Activated CD4-positive, CD25-positive, alpha-beta regulatory T cell (primary cell): Measurements from ENCODE around the gene LLGL2.

Experiments used
- DNase-seq, 4 experiments: peaks; one replicate each; lab custom pipeline; 2025; lab: John Stamatoyannopoulos, UW

LLGL2 gene

GRCh38 chr17:75550139-75550465 lies 24.6 kb downstream of the LLGL2 start:
- no peak for DNase-seq

- no peak for DNase-seq
Measured at GRCh38 chr17:75551266-75551665, 25.8 kb downstream of the LLGL2 start.

DNA sequence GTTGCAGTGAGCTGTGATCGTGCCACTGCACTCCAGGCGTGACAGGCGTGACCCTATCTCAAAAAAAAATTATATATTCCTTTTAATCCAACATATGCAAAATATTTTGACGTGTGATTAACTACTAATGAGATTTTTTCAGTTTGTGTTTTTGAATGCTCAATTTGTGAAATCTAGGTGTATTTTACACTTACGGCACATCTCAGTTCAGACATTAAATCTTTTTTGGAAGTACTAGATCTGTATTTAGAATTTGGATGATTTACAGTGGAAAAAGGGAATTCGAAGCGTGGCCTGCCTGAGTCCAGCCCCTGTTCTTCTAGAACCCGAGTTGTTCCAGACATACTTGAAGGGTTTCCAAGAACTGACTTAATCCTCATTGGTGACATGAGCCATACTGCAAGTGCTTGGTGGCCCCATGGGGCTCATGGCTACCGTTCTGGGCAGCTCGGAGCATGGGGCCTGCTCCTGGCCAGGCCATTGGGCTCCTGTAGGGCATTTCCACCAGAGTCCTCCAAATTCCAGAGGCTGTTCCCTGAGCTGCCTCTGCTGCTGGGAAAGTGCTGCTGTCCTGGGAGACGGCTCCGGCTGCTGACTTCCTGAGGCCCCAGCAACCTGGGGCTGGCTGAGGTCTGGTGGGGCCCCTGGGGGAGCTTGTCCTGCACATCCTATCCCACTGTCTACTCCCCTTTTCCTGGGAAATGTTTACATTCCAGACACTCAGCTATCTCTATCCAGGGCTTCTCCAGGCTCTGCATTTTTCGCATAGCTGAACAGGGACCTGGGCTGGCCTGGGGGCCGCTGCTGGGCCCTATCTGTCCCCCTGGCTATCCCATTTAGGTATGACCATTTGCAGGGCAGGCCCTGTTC lies 27.2 kb downstream of the LLGL2 start:
- no peak for DNase-seq

GRCh38 chr17:75553295-75554110 lies 28.0 kb downstream of the LLGL2 start:
- no peak for DNase-seq

DNA sequence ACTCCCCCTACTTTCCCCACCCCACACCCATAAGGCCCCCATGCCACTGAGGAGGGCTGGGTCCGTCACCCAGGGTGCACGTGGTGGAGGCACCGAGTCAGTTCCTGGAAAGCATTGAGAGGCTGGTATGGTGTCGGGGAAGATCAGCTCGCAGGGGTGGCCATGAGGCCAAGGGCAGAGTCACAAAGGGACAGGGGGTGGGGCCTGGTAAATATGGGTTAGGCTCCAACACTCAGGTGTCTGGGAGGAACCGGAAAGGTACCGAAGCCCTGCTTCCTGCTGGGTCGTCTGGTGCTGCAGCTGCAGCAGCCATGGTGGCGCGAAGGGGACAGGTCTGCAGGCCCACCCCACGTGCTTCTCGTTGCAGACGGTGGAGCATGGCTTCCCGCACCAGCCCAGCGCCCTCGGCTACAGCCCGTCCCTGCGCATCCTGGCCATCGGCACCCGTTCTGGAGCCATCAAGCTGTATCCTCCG lies 30.2 kb downstream of the LLGL2 start:
- no peak for DNase-seq

GRCh38 chr17:75557075-75557851 lies 31.8 kb downstream of the LLGL2 start:
- DNase-seq: no peak

GRCh38 chr17:75557852-75558665 lies 32.6 kb downstream of the LLGL2 start:
- no peak for DNase-seq

- DNase-seq: no peak
Measured at GRCh38 chr17:75558666-75559530, 33.4 kb downstream of the LLGL2 start.

- DNase-seq: no peak
Measured at GRCh38 chr17:75559958-75560533, 34.5 kb downstream of the LLGL2 start.

DNA sequence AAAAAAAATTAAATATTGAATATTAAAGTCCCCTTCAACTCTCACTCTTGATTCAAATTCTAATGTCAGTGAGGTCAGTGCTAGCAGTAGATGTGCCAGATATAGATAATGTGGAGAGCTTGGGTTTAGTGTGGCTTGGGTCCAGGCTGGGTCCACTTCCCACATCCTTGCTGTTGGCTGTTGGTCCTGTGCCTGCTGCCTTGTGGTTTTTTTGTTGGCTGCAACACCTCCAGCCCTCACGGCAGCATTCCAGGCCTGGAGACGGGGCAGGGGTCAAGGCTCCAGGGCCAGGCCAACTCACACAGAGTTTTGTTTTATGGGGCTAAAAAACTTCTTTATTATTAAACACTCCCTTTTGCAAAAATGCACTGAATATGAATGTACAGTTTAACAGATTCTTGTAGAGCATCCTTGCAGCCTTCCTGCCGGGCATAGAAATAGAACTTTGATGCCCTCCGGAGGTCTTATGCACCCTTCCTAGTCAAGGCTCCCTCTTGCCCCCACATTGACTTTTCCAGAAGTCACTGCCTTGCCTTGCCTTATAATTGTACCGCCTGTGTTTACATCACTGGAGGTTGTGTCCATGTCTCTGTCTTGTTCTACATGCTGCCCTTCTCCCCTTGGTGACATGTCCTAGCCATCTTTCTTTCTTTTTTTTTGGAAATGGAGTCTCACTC lies 36.6 kb downstream of the LLGL2 start:
- no peak for DNase-seq

DNA sequence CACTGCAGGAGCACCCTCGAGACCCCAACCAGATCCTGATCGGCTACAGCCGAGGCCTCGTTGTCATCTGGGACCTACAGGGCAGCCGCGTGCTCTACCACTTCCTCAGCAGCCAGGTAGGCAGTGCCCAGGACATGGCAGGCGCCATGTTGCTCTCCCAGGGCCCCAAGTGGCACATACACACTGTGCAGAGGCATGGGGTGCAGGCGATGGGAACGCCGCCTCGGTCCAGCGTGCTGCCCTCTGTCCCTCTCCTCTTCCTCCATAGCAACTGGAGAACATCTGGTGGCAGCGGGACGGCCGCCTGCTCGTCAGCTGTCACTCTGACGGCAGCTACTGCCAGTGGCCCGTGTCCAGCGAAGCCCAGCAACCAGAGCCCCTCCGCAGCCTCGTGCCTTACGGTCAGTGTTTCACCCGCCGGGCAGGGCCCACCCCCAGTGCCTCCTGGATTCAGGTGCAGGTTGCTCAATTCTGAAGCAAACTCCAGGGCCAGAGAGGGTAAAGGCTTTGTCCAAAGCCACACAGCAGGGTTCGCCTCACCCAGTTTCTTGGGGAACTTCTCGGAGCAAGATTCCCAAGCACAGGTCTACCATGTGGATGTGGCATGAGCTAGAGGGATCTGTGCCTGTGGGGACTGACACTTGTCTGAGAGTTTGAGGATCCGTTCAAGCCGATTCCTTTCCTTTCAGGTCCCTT lies 37.7 kb downstream of the LLGL2 start:
- no peak for DNase-seq

DNA sequence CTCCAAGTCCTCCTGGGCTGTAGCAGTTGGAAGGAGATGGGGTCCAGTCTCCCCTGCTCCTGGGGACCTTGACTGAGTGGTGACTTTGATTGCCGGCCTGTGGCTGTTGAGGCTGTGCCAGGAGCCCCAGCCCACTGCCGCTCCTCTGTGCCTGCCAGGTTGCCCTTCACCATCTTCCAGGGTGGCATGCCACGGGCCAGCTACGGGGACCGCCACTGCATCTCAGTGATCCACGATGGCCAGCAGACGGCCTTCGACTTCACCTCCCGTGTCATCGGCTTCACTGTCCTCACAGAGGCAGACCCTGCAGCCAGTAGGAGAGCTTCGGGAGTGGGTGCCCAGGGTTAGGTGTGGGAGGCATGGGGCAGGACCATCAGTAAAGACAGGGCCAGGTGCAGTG lies 38.7 kb downstream of the LLGL2 start:
- no peak for DNase-seq

DNA sequence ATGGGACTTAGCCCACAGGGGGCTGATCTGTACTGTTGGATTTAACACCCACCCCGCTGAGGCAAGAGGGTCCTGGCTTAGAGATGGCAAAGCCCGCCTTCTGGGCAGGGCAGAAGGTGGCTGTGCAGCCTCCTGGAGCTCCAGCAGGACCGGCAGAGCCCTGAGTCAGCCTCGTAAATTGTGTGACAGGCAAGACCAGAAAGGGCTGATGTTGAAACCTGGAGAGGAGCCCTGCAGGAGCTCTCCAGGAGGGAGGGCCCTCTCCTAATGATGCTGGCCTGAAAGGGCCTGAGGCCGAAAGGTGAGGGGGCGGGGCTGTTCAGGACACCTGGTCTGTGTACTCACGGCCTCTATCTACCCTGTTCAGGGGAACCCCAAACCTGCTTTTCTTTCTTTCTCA lies 39.6 kb downstream of the LLGL2 start:
- DNase-seq: no peak

- DNase-seq: no peak
Measured at GRCh38 chr17:75565618-75566017, 40.1 kb downstream of the LLGL2 start.

- no peak for DNase-seq
Measured at GRCh38 chr17:75566416-75566815, 40.9 kb downstream of the LLGL2 start.

- DNase-seq: no peak
Measured at GRCh38 chr17:75566834-75567233, 41.3 kb downstream of the LLGL2 start.

DNA sequence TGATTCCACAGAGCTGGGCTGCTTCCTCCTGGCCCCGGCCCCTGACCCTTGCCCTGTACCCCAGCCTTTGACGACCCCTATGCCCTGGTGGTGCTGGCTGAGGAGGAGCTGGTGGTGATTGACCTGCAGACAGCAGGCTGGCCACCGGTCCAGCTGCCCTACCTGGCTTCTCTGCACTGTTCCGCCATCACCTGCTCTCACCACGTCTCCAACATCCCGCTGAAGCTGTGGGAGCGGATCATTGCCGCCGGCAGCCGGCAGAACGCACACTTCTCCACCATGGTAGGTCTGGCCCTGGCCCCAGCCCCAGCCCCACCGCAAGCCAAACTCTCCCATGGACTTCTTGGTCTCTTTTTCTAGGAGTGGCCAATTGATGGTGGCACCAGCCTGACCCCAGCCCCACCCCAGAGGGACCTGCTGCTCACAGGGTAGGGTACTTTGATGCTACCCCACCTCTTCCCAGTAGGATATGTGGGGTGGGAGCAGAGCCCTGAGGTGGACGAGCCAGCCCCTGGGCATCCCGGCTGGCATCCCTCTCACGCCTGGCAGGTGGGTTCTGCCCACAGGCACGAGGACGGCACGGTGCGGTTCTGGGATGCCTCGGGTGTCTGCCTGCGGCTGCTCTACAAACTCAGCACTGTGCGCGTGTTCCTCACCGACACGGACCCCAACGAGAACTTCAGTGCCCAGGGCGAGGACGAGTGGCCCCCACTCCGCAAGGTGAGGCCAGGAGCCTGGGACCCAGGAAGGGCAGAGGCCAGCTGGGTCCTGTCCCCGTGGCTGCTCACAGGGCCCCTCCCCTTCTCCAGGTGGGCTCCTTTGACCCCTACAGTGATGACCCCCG lies 43.1 kb downstream of the LLGL2 start:
- no peak for DNase-seq

DNA sequence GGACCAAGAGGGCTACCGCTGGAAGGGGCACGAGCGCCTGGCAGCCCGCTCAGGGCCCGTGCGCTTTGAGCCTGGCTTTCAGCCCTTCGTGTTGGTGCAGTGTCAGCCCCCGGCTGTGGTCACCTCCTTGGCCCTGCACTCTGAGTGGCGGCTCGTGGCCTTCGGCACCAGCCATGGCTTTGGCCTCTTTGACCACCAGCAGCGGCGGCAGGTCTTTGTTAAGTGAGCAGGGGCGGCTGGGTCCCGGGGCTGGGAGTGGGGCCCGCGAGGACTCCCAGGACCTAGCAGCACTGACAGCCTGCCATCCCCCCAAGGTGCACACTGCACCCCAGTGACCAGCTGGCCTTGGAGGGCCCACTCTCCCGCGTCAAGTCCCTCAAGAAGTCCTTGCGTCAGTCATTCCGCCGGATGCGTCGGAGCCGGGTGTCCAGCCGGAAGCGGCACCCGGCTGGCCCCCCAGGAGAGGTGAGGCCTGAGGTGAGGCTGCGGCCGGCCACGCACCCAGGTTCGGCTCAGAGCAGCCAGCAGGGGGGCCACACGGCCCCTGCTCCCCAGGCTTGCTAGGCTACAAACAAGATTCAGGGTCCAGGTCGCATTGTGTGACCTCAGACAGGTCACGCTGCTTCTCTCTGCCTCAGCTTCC lies 44.7 kb downstream of the LLGL2 start:
- no peak for DNase-seq
